Spleen (tissue), 7 donors: ENCODE data around the gene TERT.

Experiments
- CTCF ChIP-seq, 11 experiments: fragments of 200-600 bp in 7 of 11; fragments of 450-650 bp in 4 of 11; sonication (generic) in 4 of 11; IDR thresholded peaks in 8 of 11; conservative IDR thresholded peaks in 3 of 11; 1 replicate in 7 of 11; 2 replicates in 4 of 11; pipeline versions ENCODE4 v1.4.0 to v1.8.0; 2016 to 2021; ENCODE audit warnings: antibody characterized with exemption in 11 of 11, inconsistent platforms in 4 of 11, mild to moderate bottlenecking in 1 of 11
- POLR2A ChIP-seq, 3 donors: fragments of 450-650 bp; IDR thresholded peaks; one replicate each; pipeline ENCODE4 v1.5.1; 2017; ENCODE audit warnings: antibody characterized with exemption in 3 of 3, mild to moderate bottlenecking in 1 of 3
- donor health status: DM: no; HTN: no; CAD: no; lungs with moderate emphysema.
- donor health status: DM: no; HTN: no; CAD: no.
- donor health status: DM: no; HTN: no; CAD: no.

GRCh38 chr5:1203311-1203967 lies 91.4 kb downstream of the TERT start:
- TF ChIP-seq POLR2A (IDR thresholded peaks at IDR 0.05) (no peak), CTCF (IDR thresholded peaks at IDR 0.05 in 8 of 11, conservative IDR thresholded peaks at IDR 0.05 in 3 of 11) (no peak)
